ENCODE measurements around the gene GALP.
"Not testable (repeated sequence)": the region's sequence is repeated elsewhere in the genome, so short reads cannot be mapped to it uniquely, and the experiment has no call there.

GALP gene

GRCh38 chr19:56193981-56194640 is 18.3 kb downstream of the GALP start:
- DNase-seq, result no peak

- DNase-seq, result not testable (repeated sequence)
Observed at GRCh38 chr19:56197646-56198045, 21.8 kb downstream of the GALP start, which contains the start of gene ZSCAN5B. ZSCAN5B (minus strand) TSS chr19:56197783; CDS start chr19:56193052, 4,731 bp downstream.

GRCh38 chr19:56199687-56200086 is 23.9 kb downstream of the GALP start:
- DNase-seq, result no peak

DNA sequence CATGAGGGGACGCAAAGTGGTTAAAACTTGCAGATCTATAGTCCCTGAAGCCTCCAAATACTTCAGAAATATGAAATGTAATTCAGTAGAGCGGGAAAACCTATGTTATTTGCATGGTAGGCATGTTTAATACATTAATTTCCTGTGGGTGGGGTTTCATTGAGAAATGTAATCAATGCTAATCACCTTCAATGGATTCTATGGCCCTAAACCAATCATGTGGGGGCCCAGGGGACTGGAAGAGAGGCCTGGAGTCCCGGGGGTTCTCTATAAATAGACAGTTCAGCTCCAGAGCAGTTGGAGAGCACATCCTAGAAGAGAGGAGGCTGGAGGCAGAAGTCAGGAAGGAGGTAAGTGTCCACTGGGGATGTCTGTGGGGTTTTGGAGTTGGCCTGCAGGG is 26.2 kb downstream of the GALP start, which contains the start of gene ZSCAN5C:
Gene ZSCAN5C, plus strand, starts transcription at position 301 of the 400 bp plus-strand sequence. CDS start 3,641 bp downstream, outside the sequence.
- no peak for DNase-seq

- DNase-seq, result not testable (repeated sequence)
Observed at GRCh38 chr19:56207581-56207980, 31.8 kb downstream of the GALP start.

DNA sequence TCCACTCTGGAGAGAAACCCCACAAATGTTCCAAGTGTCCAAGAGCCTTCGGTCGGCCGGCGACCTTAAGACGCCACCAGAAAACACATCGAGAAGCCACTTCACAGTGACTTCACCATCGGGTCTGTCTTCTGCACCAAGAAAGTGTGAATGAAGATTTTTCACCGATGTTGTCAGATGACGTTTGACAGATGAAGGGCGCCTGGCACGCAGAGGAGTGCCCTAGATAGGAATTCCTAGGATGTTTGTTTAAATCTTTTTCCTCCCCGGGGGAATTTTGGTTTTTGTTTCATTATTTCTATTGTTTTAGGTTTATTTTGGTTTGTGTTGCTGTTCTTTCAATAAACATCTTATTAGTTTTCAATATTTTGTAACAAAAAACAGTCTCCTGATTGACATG is 33.3 kb downstream of the GALP start:
- DNase-seq, result no peak

DNA sequence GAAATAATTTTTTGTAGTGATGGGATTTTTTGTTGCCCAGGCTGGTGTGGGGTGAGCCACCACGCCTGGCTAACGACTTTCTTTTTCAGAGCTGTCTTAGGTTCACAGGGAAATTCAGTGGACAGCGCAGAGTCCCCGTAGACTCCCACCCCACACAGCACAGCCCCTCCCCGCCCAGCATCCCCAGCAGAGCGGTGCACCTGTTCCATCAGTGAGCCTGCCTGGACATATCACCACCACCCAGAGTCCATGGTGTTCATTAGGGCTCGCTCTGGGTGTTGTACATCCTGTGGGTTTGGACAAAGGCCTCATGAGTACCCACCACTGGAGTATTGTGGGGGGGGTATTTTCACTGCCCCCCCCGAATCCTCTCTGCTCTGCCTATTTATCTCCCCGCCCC is 34.2 kb downstream of the GALP start:
- DNase-seq, result not testable (repeated sequence)

DNA sequence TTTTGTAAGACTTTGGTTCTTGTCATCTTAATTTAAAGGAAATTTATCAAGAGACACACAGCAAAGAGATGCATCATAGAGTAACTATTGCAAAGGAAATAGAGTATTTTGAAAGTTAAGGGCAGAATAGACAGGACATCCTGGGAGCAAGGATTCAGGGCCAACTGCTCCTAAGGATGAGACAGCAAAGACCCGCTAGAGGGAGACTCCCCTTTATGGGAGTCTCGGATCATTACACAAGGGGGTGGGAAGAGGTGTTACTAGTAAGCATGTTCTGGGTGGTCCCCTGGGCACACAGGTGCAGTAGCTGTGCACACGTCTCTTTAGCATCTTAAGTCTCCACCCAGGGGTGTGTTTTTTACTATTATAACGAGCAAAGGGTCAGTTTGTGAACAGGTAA is 35.9 kb downstream of the GALP start:
- no peak for DNase-seq

- no peak for DNase-seq
Observed at GRCh38 chr19:56217039-56217949, 41.5 kb downstream of the GALP start.

DNA sequence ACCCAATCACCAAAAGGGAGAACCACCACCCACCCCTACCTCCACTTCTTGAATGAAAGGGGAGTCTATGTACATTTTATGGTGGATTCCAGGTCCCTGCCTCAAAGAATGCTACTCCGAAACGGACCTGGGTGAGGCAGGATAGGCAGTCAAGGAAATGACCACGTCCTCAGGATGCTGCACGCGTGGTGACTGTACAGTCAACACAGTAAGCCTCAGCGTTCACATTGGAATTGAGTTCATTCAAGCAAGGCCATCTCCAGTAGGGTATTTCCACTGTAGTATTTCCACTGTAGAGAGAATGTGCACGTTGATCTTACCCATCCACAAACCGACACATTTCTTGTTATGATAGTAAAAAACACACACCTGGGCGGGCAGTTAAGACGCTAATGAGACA is 43.2 kb downstream of the GALP start:
- no peak for DNase-seq

- peak in 1 of 3 experiments; percentile 5 for DNase-seq
Observed at GRCh38 chr19:56221442-56221841, 45.6 kb downstream of the GALP start.

- no peak for DNase-seq
Observed at GRCh38 chr19:56221851-56222250, 46.0 kb downstream of the GALP start.

DNA sequence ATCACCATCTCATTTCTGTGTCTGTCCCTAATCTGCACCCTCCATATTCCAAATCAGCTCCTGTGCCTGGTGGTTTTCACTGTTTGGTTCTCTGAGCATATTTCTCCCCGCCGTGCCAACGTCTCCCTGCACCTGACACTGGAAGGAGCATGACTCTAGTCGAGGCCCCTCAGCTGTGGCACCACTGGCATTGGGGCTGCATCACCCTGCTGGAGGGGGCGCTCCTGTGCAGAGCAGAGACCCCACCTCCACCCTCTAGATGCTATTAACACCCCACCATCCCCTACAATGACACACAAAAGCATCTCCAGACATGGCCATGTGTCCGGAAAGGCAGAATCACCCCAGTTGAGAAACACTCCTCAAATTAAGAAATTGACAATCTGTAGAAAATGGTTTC is 47.1 kb downstream of the GALP start:
- DNase-seq, result no peak

- no peak for DNase-seq
Observed at GRCh38 chr19:56223481-56223880, 47.7 kb downstream of the GALP start.
